Prostate gland (tissue), 2 donors: ENCODE data around the gene SAMD13.

ENCODE experiments used
- POLR2A ChIP-seq: fragments of 450-650 bp; IDR thresholded peaks from one replicate; pipeline ENCODE4 v1.6.1; 2016; ENCODE audit warnings: antibody characterized with exemption, mild to moderate bottlenecking
- POLR2AphosphoS5 ChIP-seq: sonication (generic); formaldehyde crosslinking; IDR thresholded peaks from one replicate; pipeline ENCODE4 v1.6.1; 2017; ENCODE audit warnings: antibody characterized with exemption
- TF ChIP-seq, protein P1 (sequence below), 4 experiments: fragments of 200-600 bp in 2 of 4; fragments of 450-650 bp in 2 of 4; sonication (generic) in 2 of 4; IDR thresholded peaks; 1 replicate in 3 of 4; 2 replicates in 1 of 4; pipeline ENCODE4 v1.5.1; 2016 to 2019; ENCODE audit warnings: antibody characterized with exemption in 4 of 4, mild to moderate bottlenecking in 2 of 4, moderate library complexity in 2 of 4

DNA sequence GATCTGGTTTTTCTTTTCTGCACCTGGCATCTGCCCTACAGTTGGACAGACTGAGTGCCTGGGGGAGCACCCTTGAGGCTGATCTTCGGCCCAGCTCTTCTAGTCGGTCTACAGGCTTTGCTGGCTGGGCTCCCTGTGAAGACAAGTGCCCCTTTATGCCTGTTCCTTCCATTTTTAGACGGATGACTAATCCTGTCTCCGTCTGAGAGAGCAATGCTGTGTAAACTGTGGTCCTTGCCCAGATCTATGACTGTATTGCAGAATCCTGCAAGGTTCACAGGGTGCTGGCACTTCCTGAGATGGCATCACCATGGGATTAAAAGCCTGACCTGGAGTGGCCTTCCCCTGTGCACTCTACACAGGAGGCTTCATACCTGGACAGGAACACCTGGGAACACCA, 47.6 kb upstream of the SAMD13 start:
- TF ChIP-seq POLR2A = no peak
- TF ChIP-seq, protein P1, sequence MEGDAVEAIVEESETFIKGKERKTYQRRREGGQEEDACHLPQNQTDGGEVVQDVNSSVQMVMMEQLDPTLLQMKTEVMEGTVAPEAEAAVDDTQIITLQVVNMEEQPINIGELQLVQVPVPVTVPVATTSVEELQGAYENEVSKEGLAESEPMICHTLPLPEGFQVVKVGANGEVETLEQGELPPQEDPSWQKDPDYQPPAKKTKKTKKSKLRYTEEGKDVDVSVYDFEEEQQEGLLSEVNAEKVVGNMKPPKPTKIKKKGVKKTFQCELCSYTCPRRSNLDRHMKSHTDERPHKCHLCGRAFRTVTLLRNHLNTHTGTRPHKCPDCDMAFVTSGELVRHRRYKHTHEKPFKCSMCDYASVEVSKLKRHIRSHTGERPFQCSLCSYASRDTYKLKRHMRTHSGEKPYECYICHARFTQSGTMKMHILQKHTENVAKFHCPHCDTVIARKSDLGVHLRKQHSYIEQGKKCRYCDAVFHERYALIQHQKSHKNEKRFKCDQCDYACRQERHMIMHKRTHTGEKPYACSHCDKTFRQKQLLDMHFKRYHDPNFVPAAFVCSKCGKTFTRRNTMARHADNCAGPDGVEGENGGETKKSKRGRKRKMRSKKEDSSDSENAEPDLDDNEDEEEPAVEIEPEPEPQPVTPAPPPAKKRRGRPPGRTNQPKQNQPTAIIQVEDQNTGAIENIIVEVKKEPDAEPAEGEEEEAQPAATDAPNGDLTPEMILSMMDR (IDR thresholded peaks at IDR 0.05) = no peak
- peak; percentile 53 for TF ChIP-seq POLR2AphosphoS5
